K562 treated with DMSO at 1 percent for 12 hours (cell line): ENCODE data around the gene PRKCE. TPM values are rescaled to one million over a fixed set of nuclear protein-coding genes. Genes with fewer than 3 reads are reported as not detected.

Source experiments
- total RNA-seq: library from RNA; unstranded; fragments of 300-600 nt; gene quantifications from 2 replicates; pipeline ENCODE4 v1.2.3, GENCODE V29; 2022; ENCODE audit not compliant: insufficient read depth

Gene PRKCE
- 0.52 TPM in 1 of 2 replicates, not detected in the other for total RNA-seq

GRCh38 chr2:45651415-45652089, at the start of gene PRKCE:
Gene PRKCE (plus strand): TSS chr2:45651675.

GRCh38 chr2:45611020-45611859, 40.2 kb upstream of the PRKCE start, which contains the start of gene SRBD1:
Gene SRBD1 (minus strand): TSS chr2:45611267. CDS start chr2:45605441, 5,826 bp downstream.

Other genes starting within 250 kb of the PRKCE start
- 2.7 and 10.5 TPM in 2 replicates for gene SRBD1, start 40.4 kb upstream of the PRKCE start, total RNA-seq